OCI-LY7 (cell line): ENCODE measurements around the gene RBM42. TPM values are rescaled to one million over a fixed set of nuclear protein-coding genes. Genes with fewer than 3 reads are reported as not detected.

Experiments
- BruUV-seq: library from RNA; stranded (reverse); fragments of 400-500 nt; replicated peaks from 2 replicates; lab custom pipeline; 2021; lab: Mats Ljungman, UMichigan
- CTCF ChIA-PET: fragments of 300-600 bp; sonication (Branson Sonifier 250); formaldehyde crosslinking; loops from one replicate; lab custom pipeline; 2022; ENCODE audit warnings: antibody characterized with exemption; ENCODE audit not compliant: unreplicated experiment; lab: Charles Lee
- POLR2A ChIA-PET: fragments of 300-600 bp; sonication (Branson Sonifier 250); formaldehyde crosslinking; loops from one replicate; lab custom pipeline; 2022; ENCODE audit warnings: antibody characterized with exemption; lab: Charles Lee
- DNase-seq: peaks from one replicate; pipeline ENCODE4 v3.0.0-alpha.2; 2015; ENCODE audit warnings: low spot score
- H2AFZ ChIP-seq: fragments of 200-600 bp; sonication (generic), shearing (Covaris generic); 2 replicates; pipeline ENCODE4 v1.6.1; 2014; ENCODE audit warnings: mild to moderate bottlenecking, antibody characterized with exemption, low read length, moderate library complexity
- H3K27ac ChIP-seq: fragments of 200-600 bp; sonication (generic); 2 replicates; pipeline ENCODE4 v1.5.1; 2014; ENCODE audit warnings: mixed run types, low read depth, mild to moderate bottlenecking, moderate library complexity, low read length, inconsistent platforms; ENCODE audit not compliant: poor library complexity, severe bottlenecking
- H3K36me3 ChIP-seq: fragments of 200-600 bp; sonication (generic); 2 replicates; pipeline ENCODE4 v1.6.1; 2014; ENCODE audit warnings: mild to moderate bottlenecking, antibody characterized with exemption, low read length, moderate library complexity, mixed read lengths; ENCODE audit not compliant: insufficient read depth
- H3K4me1 ChIP-seq: fragments of 200-600 bp; sonication (generic); 2 replicates; pipeline ENCODE4 v1.5.1; 2014; ENCODE audit warnings: mild to moderate bottlenecking, low read length; ENCODE audit not compliant: insufficient read depth, poor library complexity, severe bottlenecking
- H3K4me2 ChIP-seq: fragments of 200-600 bp; sonication (generic); 2 replicates; pipeline ENCODE4 v1.6.1; 2014; ENCODE audit warnings: mild to moderate bottlenecking, low read length
- H3K4me3 ChIP-seq: fragments of 200-600 bp; sonication (generic); 2 replicates; pipeline ENCODE4 v1.5.1; 2014; ENCODE audit warnings: mild to moderate bottlenecking, low read depth, low read length; ENCODE audit not compliant: poor library complexity, severe bottlenecking
- H3K79me2 ChIP-seq: fragments of 200-600 bp; sonication (generic); 2 replicates; pipeline ENCODE4 v1.6.1; 2016; ENCODE audit warnings: low read depth, mild to moderate bottlenecking, low read length, moderate library complexity, mixed read lengths; ENCODE audit not compliant: insufficient read depth
- H3K9me2 ChIP-seq: fragments of 200-600 bp; sonication (generic); 2 replicates; pipeline ENCODE4 v1.6.1; 2016; ENCODE audit warnings: mild to moderate bottlenecking, low read length, mixed read lengths; ENCODE audit not compliant: insufficient read depth
- H3K9me3 ChIP-seq: fragments of 200-600 bp; sonication (generic); 2 replicates; pipeline ENCODE4 v1.6.1; 2014; ENCODE audit warnings: mild to moderate bottlenecking, mixed run types, low read length, mixed read lengths
- H4K20me1 ChIP-seq: fragments of 200-600 bp; sonication (generic); 2 replicates; pipeline ENCODE4 v1.6.1; 2014; ENCODE audit warnings: mild to moderate bottlenecking, antibody characterized with exemption, low read length, moderate library complexity, mixed read lengths; ENCODE audit not compliant: insufficient read depth
- EZH2phosphoT487 ChIP-seq: fragments of 200-600 bp; sonication (generic); IDR thresholded peaks from 2 replicates; pipeline ENCODE4 v1.6.1; 2018; ENCODE audit warnings: low read depth, borderline replicate concordance, mild to moderate bottlenecking, mixed run types, antibody characterized with exemption, low read length, moderate library complexity, mixed read lengths
- intact Hi-C: fragments of 100-400 bp; cut with micrococcal nuclease; formaldehyde crosslinking; loops from one replicate; pipeline ENCODE4 v1.10.0; 2022; ENCODE audit not compliant: unreplicated experiment
- total RNA-seq, 2 experiments: library from RNA; depleted of rRNA in 1 of 2; stranded (reverse); fragments of >200 nt in 1 of 2; shearing (Covaris generic) in 1 of 2; gene quantifications; 2 replicates each; pipeline ENCODE4 v1.2.3, GENCODE V29; 2014 to 2022
- TF ChIP-seq, protein P1 (sequence below): fragments of 200-600 bp; sonication (generic); conservative IDR thresholded peaks from 2 replicates; pipeline ENCODE4 v1.5.1; 2014; ENCODE audit warnings: mild to moderate bottlenecking, antibody characterized with exemption, low read length, moderate library complexity, mixed read lengths

Gene RBM42
- total RNA-seq, 2 experiments from 2014 or later: 62.0 to 115 TPM

DNA sequence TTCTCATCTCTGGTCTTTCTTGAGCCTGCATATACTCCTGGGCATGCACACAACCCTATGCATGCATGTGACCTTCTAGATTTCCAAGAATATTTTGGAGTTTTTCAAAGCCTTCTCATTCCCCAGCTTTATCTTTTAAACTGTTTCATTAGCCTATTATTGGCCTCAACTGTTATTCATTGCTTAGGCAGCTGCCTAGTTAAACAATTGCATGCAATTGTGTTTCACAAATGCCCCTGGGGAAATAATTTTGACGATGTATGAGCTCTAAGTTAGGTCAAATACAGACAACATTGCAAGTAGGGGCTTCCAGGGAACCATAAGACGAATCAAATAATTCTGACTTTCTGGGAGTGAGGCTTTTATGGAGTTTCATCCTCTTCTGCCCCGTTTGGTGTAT, 35.1 kb downstream of the RBM42 start:
- TF ChIP-seq, protein P1, sequence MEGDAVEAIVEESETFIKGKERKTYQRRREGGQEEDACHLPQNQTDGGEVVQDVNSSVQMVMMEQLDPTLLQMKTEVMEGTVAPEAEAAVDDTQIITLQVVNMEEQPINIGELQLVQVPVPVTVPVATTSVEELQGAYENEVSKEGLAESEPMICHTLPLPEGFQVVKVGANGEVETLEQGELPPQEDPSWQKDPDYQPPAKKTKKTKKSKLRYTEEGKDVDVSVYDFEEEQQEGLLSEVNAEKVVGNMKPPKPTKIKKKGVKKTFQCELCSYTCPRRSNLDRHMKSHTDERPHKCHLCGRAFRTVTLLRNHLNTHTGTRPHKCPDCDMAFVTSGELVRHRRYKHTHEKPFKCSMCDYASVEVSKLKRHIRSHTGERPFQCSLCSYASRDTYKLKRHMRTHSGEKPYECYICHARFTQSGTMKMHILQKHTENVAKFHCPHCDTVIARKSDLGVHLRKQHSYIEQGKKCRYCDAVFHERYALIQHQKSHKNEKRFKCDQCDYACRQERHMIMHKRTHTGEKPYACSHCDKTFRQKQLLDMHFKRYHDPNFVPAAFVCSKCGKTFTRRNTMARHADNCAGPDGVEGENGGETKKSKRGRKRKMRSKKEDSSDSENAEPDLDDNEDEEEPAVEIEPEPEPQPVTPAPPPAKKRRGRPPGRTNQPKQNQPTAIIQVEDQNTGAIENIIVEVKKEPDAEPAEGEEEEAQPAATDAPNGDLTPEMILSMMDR: no peak
- TF ChIP-seq EZH2phosphoT487: no peak
- Histone ChIP-seq H3K9me2 (no peaks in the 10 kb centered on the region), H3K4me1 (no peaks in the 10 kb centered on the region), H4K20me1 (no peaks in the 10 kb centered on the region), H3K36me3 (peaks cover 39% of the 10 kb centered on the region), H2AFZ (no peak overlapping the region), H3K4me2 (no peak overlapping the region), H3K27ac (no peak overlapping the region), H3K79me2 (no peaks in the 10 kb centered on the region), H3K9me3 (no peaks in the 10 kb centered on the region), H3K4me3 (no peak overlapping the region)
- no TSS peak for BruUV-seq
- CTCF ChIA-PET: no interaction called here
- intact Hi-C loops: no loop called here
- POLR2A ChIA-PET: no interaction called here
- DNase-seq: no peak

DNA sequence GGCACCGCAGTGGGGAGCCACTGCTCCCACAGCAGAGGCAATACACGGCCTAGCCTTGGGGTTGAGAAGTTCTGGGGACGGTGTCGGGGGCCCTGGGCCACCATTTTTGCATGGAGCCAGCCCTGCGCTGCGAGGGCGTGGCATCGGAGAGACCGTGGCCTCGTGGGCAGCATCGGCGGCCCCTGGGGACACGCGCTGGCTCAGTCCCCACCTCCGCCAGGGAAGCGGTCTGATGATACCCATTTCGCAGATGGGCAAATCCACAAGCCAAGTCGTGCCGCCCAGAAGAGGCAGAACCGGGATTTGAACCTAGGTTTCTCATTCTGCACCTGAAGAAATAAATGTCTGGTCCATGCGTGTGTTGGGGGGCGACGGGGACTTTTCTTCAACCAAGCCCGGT, 36.3 kb downstream of the RBM42 start:
- Histone ChIP-seq H3K4me2 (no peak overlapping the region), H3K4me3 (no peak overlapping the region), H3K79me2 (no peaks in the 10 kb centered on the region), H2AFZ (no peak overlapping the region), H3K27ac (no peak overlapping the region), H3K9me2 (no peaks in the 10 kb centered on the region), H3K36me3 (peaks cover 29% of the 10 kb centered on the region), H4K20me1 (no peaks in the 10 kb centered on the region), H3K9me3 (no peaks in the 10 kb centered on the region), H3K4me1 (no peaks in the 10 kb centered on the region)
- CTCF ChIA-PET: no interaction called here
- POLR2A ChIA-PET: no interaction called here
- intact Hi-C loops: no loop called here
- DNase-seq: no peak
- TF ChIP-seq, protein P1: no peak
- TF ChIP-seq EZH2phosphoT487: no peak
- no TSS peak for BruUV-seq

DNA sequence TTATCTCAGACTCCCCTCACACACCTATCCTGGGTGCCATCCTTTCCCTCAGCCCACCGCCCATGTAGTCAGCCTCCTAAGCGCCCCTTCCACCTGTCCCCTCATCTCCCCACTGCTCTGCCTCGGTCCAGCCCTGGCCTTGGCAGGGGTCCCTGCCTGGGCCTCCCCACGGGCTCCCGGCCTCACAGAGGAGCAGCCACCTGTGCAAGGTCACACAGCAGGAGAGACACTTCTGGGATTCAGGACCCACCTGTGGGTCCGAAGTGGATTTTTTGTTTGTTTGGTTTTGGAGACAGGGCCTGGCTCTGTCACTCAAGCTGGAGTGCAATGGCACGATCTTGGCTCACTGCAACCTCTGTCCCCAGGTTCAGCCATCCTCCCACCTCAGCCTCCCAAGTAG, 36.8 kb downstream of the RBM42 start:
- CTCF ChIA-PET: no interaction called here
- peaks cover 25% of the 10 kb centered on the region for H3K36me3 ChIP-seq
- H3K4me3 ChIP-seq: no peak overlapping the region
- no TSS peak for BruUV-seq
- H3K4me2 ChIP-seq: no peak overlapping the region
- no peaks in the 10 kb centered on the region for H3K4me1 ChIP-seq
- TF ChIP-seq, protein P1: no peak
- TF ChIP-seq EZH2phosphoT487: no peak
- no peaks in the 10 kb centered on the region for H3K9me3 ChIP-seq
- no peak overlapping the region for H2AFZ ChIP-seq
- no peak overlapping the region for H3K27ac ChIP-seq
- no peaks in the 10 kb centered on the region for H3K79me2 ChIP-seq
- H3K9me2 ChIP-seq: no peaks in the 10 kb centered on the region
- H4K20me1 ChIP-seq: no peaks in the 10 kb centered on the region
- no peak for DNase-seq
- intact Hi-C loops: no loop called here
- POLR2A ChIA-PET: no interaction called here
